Keratinocyte (primary cell): ENCODE data around the gene PNMA6F. TPM values are rescaled to one million over a fixed set of nuclear protein-coding genes. Genes with fewer than 3 reads are reported as not detected.

Experiments used
- DNase-seq: peaks from one replicate; pipeline ENCODE4 v3.0.0-alpha.2; 2011; ENCODE audit warnings: low read depth, missing footprints, low spot score
- FAIRE-seq: peaks from 2 replicates; lab custom pipeline; 2011; peaks lifted over from hg19 to GRCh38; lab: Jason Lieb, UNC
- H2AFZ ChIP-seq: 2 replicates; pipeline ENCODE4 v1.6.0; 2012; ENCODE audit warnings: low read length, control low read depth, inconsistent platforms; ENCODE audit not compliant: control insufficient read depth
- H3K27ac ChIP-seq: 2 replicates; pipeline ENCODE4 v1.5.1; 2011; ENCODE audit warnings: low read length; ENCODE audit not compliant: control insufficient read depth, insufficient read depth
- H3K27me3 ChIP-seq: 3 replicates; pipeline ENCODE4 v1.6.0; 2011; ENCODE audit warnings: low read length; ENCODE audit not compliant: control insufficient read depth, insufficient read depth; ENCODE audit errors: extremely low read depth
- H3K36me3 ChIP-seq, 2 experiments: 2 replicates in 1 of 2; 3 replicates in 1 of 2; pipeline ENCODE4 v1.5.1; 2011; ENCODE audit warnings: low read length in 2 of 2, mild to moderate bottlenecking in 1 of 2; ENCODE audit not compliant: control insufficient read depth in 2 of 2, insufficient read depth in 2 of 2; ENCODE audit errors: extremely low read depth in 1 of 2
- H3K4me1 ChIP-seq: 3 replicates; pipeline ENCODE4 v1.5.1; 2011; ENCODE audit warnings: low read length; ENCODE audit not compliant: control insufficient read depth, insufficient read depth; ENCODE audit errors: extremely low read depth
- H3K4me2 ChIP-seq: 3 replicates; pipeline ENCODE4 v1.6.0; 2011; ENCODE audit warnings: low read depth, low read length; ENCODE audit not compliant: control insufficient read depth, insufficient read depth; ENCODE audit errors: extremely low read depth
- H3K4me3 ChIP-seq, 3 experiments: fragments of 200-600 bp in 1 of 3; sonication (generic) in 1 of 3; 2 replicates in 2 of 3; 3 replicates in 1 of 3; pipeline ENCODE4 v1.5.1; 2011 to 2016; ENCODE audit warnings: low read length in 3 of 3, mild to moderate bottlenecking in 3 of 3, control low read depth in 2 of 3, inconsistent platforms in 1 of 3, low read depth in 1 of 3, mixed read lengths in 1 of 3, mixed run types in 1 of 3, moderate library complexity in 1 of 3; ENCODE audit not compliant: control insufficient read depth in 2 of 3, insufficient read depth in 2 of 3; ENCODE audit errors: extremely low read depth in 1 of 3
- H3K79me2 ChIP-seq: 2 replicates; pipeline ENCODE4 v1.6.0; 2012; ENCODE audit warnings: low read length; ENCODE audit not compliant: control insufficient read depth, insufficient read depth
- H3K9ac ChIP-seq: 3 replicates; pipeline ENCODE4 v1.6.0; 2011; ENCODE audit warnings: low read length; ENCODE audit not compliant: control insufficient read depth, insufficient read depth; ENCODE audit errors: extremely low read depth
- H3K9me1 ChIP-seq: 3 replicates; pipeline ENCODE4 v1.6.0; 2011; ENCODE audit warnings: low read length; ENCODE audit not compliant: control insufficient read depth, insufficient read depth; ENCODE audit errors: extremely low read depth
- H3K9me3 ChIP-seq: 2 replicates; pipeline ENCODE4 v1.5.1; 2012; ENCODE audit warnings: low read depth, low read length; ENCODE audit not compliant: control insufficient read depth
- H4K20me1 ChIP-seq: 3 replicates; pipeline ENCODE4 v1.6.0; 2011; ENCODE audit warnings: low read length; ENCODE audit not compliant: control insufficient read depth, insufficient read depth; ENCODE audit errors: extremely low read depth
- EZH2 ChIP-seq: IDR thresholded peaks from one replicate; pipeline ENCODE4 v1.6.1; 2012; ENCODE audit warnings: inconsistent platforms, mild to moderate bottlenecking, low read length, moderate library complexity
- dilution Hi-C: fragments of 300-500 bp; cut with MboI; formaldehyde crosslinking; loops from one replicate; pipeline ENCODE4 v1.7.0; 2020; ENCODE audit warnings: low sequenced_read_pairs; ENCODE audit not compliant: extremely low pct_ligation_motif_present
- polyA plus RNA-seq, 5 experiments: library from polyadenylated mRNA; depleted of rRNA in 3 of 5; stranded (reverse) in 3 of 5; stranded (forward) in 1 of 5; unstranded in 1 of 5; fragments of >200 nt; gene quantifications; 1 replicate in 1 of 5; 2 replicates in 3 of 5; 3 replicates in 1 of 5; pipeline versions ENCODE4 v1.2.1 to v1.2.3, GENCODE V29; 2011 to 2012; ENCODE audit warnings: missing spikeins in 2 of 5, low read depth in 1 of 5, low replicate concordance in 1 of 5
- TF ChIP-seq, protein P1 (sequence below), 3 experiments: IDR thresholded peaks in 1 of 3; conservative IDR thresholded peaks in 1 of 3; optimal IDR thresholded peaks in 1 of 3; 2 replicates in 2 of 3; 3 replicates in 1 of 3; pipeline versions ENCODE3 to v1.5.1; 2011; ENCODE audit warnings: low read length in 3 of 3, mild to moderate bottlenecking in 3 of 3, moderate library complexity in 2 of 3, control low read depth in 1 of 3, inconsistent platforms in 1 of 3; ENCODE audit not compliant: insufficient read depth in 2 of 3; ENCODE audit errors: extremely low read depth in 1 of 3

Gene PNMA6F
- polyA plus RNA-seq, 1 donor (not counting 4 experiments of a cell fraction or from before 2014, with no cell fraction given), result not detected

DNA sequence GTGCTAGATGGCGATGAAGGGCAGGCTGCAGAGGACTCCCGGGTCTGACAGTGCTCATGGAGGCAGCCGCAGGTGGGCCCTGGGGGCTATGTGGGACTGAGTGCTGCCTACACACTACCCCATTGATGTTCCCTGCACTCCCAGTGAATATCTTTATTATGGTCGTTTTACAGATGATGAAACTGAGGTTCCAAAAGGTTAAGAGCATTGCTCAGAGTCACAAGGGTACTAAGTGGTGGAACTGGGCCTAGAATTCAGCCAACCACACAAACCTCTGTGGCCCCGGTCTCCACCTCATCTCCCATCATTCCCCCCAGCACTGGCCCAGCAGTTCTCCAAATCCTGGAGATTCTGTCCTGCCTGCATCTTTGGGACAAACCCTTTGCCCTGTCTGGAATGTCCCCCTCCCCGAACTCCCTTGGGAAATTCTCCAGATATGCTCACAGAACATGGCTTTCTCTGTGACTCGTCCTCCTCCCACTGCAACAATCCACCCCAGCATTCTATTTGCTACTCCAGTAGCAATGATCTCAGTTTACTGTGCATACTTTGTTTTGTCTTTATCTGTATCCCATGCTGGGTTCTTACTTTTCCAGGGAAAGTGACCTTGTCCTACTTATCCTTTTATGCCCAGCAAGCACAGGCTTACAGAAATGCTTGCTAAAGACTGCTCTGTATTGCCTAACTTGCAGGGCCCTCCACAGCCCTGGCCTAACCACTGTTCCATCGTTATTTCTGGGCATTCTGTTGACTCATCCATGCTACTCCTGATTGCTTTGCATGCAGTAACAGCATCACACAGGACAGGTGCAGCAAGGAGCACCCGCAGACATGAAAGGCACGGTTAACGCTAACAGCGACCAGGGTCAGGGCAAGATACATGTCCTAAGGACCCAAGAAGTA is 14.0 kb downstream of the PNMA6F start:
- peaks cover 3% of the 10 kb centered on the region for H3K27me3 ChIP-seq
- dilution Hi-C loops, result no loop called here
- no peaks in the 10 kb centered on the region for H4K20me1 ChIP-seq
- no peaks in the 10 kb centered on the region for H3K79me2 ChIP-seq
- no peak overlapping the region for H3K4me2 ChIP-seq
- no peak overlapping the region for H3K4me3 ChIP-seq
- H3K36me3 ChIP-seq, result no peaks in the 10 kb centered on the region
- no peak overlapping the region for H3K9ac ChIP-seq
- no peak overlapping the region for H3K27ac ChIP-seq
- no peak overlapping the region for H2AFZ ChIP-seq
- H3K9me1 ChIP-seq, result no peaks in the 10 kb centered on the region
- TF ChIP-seq, protein P1, sequence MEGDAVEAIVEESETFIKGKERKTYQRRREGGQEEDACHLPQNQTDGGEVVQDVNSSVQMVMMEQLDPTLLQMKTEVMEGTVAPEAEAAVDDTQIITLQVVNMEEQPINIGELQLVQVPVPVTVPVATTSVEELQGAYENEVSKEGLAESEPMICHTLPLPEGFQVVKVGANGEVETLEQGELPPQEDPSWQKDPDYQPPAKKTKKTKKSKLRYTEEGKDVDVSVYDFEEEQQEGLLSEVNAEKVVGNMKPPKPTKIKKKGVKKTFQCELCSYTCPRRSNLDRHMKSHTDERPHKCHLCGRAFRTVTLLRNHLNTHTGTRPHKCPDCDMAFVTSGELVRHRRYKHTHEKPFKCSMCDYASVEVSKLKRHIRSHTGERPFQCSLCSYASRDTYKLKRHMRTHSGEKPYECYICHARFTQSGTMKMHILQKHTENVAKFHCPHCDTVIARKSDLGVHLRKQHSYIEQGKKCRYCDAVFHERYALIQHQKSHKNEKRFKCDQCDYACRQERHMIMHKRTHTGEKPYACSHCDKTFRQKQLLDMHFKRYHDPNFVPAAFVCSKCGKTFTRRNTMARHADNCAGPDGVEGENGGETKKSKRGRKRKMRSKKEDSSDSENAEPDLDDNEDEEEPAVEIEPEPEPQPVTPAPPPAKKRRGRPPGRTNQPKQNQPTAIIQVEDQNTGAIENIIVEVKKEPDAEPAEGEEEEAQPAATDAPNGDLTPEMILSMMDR (optimal IDR thresholded peaks at IDR 0.05 in 1 of 3, IDR thresholded peaks at IDR 0.05 in 1 of 3, conservative IDR thresholded peaks at IDR 0.05 in 1 of 3; ENCODE audit: extremely low read depth in 1 of 3, insufficient read depth in 2 of 3, low read length in 3 of 3), result no peak
- no peak for TF ChIP-seq EZH2
- DNase-seq (no peak), FAIRE-seq (no peak)
- H3K9me3 ChIP-seq, result no peaks in the 10 kb centered on the region
- no peaks in the 10 kb centered on the region for H3K4me1 ChIP-seq

DNA sequence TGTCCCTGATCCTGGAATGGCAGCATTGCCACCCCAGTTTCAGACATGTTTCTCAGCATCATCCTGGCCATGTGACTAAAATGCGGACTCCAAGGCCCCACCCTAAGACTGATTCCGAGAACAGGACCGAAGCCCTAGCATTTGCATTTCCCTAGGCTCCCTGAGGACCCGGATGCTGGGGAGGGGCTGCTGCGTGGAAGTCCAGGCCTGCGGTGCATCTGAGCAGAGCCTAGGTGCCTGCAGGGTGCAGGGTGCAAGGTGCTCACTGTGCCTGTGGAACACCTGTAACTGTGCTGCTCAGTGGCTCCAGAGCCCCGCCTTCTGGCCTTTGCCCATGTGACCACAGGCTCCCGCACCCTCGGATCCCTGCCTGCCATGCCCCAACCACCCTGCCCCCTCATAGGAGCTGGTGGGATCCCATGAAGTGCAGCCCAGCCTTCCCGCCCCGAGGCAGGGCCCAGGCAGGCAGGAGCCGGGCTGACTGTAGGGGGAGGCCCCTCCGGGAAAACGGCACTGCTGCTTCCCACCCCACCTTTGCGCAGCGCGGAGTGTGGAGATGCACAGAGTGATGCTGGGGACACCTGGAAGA is 14.9 kb downstream of the PNMA6F start:
- TF ChIP-seq EZH2, result no peak
- TF ChIP-seq, protein P1 (optimal IDR thresholded peaks at IDR 0.05 in 1 of 3, IDR thresholded peaks at IDR 0.05 in 1 of 3, conservative IDR thresholded peaks at IDR 0.05 in 1 of 3; ENCODE audit: extremely low read depth in 1 of 3, insufficient read depth in 2 of 3, low read length in 3 of 3), result no peak
- Histone ChIP-seq H4K20me1 (no peaks in the 10 kb centered on the region), H3K36me3 (no peaks in the 10 kb centered on the region), H3K9me1 (no peaks in the 10 kb centered on the region), H3K9ac (no peak overlapping the region), H3K4me1 (no peaks in the 10 kb centered on the region), H2AFZ (no peak overlapping the region), H3K27me3 (peaks cover 3% of the 10 kb centered on the region), H3K9me3 (no peaks in the 10 kb centered on the region), H3K79me2 (no peaks in the 10 kb centered on the region), H3K4me3 (no peak overlapping the region), H3K4me2 (no peak overlapping the region), H3K27ac (no peak overlapping the region)
- dilution Hi-C loops, result no loop called here
- FAIRE-seq, result no peak
- no peak for DNase-seq
